T-helper 2 cell treated with Interferon-gamma antibody and Interleukin-4, amounts not matched to agents 5 μg/mL and 100 μg/mL, for 36 hours (primary cell): ENCODE results near the gene KRAS.

ENCODE experiments used
- DNase-seq: peaks from one replicate; pipeline ENCODE4 v3.0.0; 2021; ENCODE audit warnings: low spot score
- H3K27ac Mint-ChIP-seq: one replicate; pipeline ENCODE4 v1.8.0; 2021; ENCODE audit warnings: mild to moderate bottlenecking, mixed read lengths
- H3K27me3 Mint-ChIP-seq: one replicate; pipeline ENCODE4 v1.8.0; 2021; ENCODE audit warnings: low read depth, mixed read lengths
- H3K36me3 Mint-ChIP-seq: one replicate; pipeline ENCODE4 v1.8.0; 2021; ENCODE audit warnings: low read depth, mixed read lengths
- H3K4me1 Mint-ChIP-seq: one replicate; pipeline ENCODE4 v1.8.0; 2021; ENCODE audit warnings: low read depth, mixed read lengths
- H3K4me3 Mint-ChIP-seq: one replicate; pipeline ENCODE4 v1.8.0; 2022; ENCODE audit warnings: mild to moderate bottlenecking, moderate library complexity, mixed read lengths
- H3K9me3 Mint-ChIP-seq: one replicate; pipeline ENCODE4 v1.8.0; 2021; ENCODE audit warnings: mixed read lengths

KRAS gene

DNA sequence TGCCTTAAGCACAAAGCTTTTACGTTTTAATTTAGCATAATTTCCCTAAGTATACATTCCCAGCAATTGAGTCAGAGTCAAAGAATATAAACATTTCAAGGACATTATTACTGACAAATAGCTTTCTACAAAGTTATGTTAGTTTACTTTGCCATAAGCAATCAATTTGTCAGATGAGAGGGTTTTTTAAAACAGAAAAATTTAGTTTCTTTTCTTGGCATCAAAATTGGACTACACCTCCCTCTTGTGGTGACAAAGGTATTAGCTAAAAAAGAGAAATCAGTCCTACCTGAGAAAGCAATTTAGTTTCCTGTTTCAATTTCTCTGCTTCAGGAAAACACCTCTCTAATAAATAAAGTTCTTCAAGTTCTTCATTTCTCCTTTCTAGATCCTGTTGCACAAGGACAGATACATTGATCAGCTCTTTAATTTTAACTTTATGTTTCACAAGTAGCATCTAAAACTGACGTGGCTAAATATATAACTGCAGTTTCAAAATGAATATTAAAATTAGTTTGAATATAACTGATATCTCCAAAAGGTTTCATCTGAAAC, 95.6 kb downstream of the KRAS start:
- H3K4me1 Mint-ChIP-seq = peaks cover 2% of the 10 kb centered on the region
- DNase-seq = no peak
- no peak overlapping the region for H3K4me3 Mint-ChIP-seq
- H3K27ac Mint-ChIP-seq = no peak overlapping the region
- H3K9me3 Mint-ChIP-seq = no peaks in the 10 kb centered on the region
- H3K27me3 Mint-ChIP-seq = peaks cover 8% of the 10 kb centered on the region
- H3K36me3 Mint-ChIP-seq = no peaks in the 10 kb centered on the region
